A673 (cell line): ENCODE results near the gene AFAP1L1. TPM values are rescaled to one million over a fixed set of nuclear protein-coding genes. Genes with fewer than 3 reads are reported as not detected.

Experiments
- BruUV-seq: library from RNA; stranded (reverse); fragments of 400-500 nt; replicated peaks from 2 replicates; lab custom pipeline; 2021; lab: Mats Ljungman, UMichigan
- CTCF ChIA-PET: fragments of 300-600 bp; sonication (Branson Sonifier 250); formaldehyde crosslinking; loops from one replicate; lab custom pipeline; 2022; ENCODE audit warnings: antibody characterized with exemption; lab: Charles Lee
- POLR2A ChIA-PET: fragments of 300-600 bp; sonication (Branson Sonifier 250); formaldehyde crosslinking; loops from one replicate; lab custom pipeline; 2022; ENCODE audit warnings: antibody characterized with exemption; ENCODE audit not compliant: low non-redundant PET; lab: Charles Lee
- DNase-seq: peaks from one replicate; pipeline ENCODE4 v3.0.0-alpha.2; 2015; ENCODE audit warnings: low spot score
- H3K27ac ChIP-seq: fragments of 200-600 bp; sonication (generic); 2 replicates; pipeline ENCODE4 v1.5.1; 2016; ENCODE audit warnings: mixed run types, low read depth, mild to moderate bottlenecking, mixed read lengths, antibody characterized with exemption, low read length; ENCODE audit not compliant: poor library complexity, severe bottlenecking
- H3K27me3 ChIP-seq: fragments of 200-600 bp; sonication (generic); replicated peaks from 2 replicates; pipeline ENCODE4 v1.6.1; 2017; ENCODE audit warnings: mixed run types, low read depth, mild to moderate bottlenecking, mixed read lengths, antibody characterized with exemption, low read length; ENCODE audit not compliant: insufficient read depth, poor library complexity
- H3K36me3 ChIP-seq: fragments of 200-600 bp; sonication (generic); 2 replicates; pipeline ENCODE4 v1.6.1; 2016; ENCODE audit warnings: mixed run types, mild to moderate bottlenecking, mixed read lengths, antibody characterized with exemption, low read length; ENCODE audit not compliant: insufficient read depth, poor library complexity, severe bottlenecking
- H3K4me1 ChIP-seq: fragments of 200-600 bp; sonication (generic); 2 replicates; pipeline ENCODE4 v1.6.1; 2017; ENCODE audit warnings: mixed run types, mild to moderate bottlenecking, mixed read lengths, antibody characterized with exemption, low read length; ENCODE audit not compliant: insufficient read depth, poor library complexity, severe bottlenecking
- H3K4me3 ChIP-seq: fragments of 200-600 bp; sonication (generic); 2 replicates; pipeline ENCODE4 v1.5.1; 2016; ENCODE audit warnings: low read depth, mixed run types, mild to moderate bottlenecking, mixed read lengths, low read length; ENCODE audit not compliant: poor library complexity, severe bottlenecking
- H3K9me3 ChIP-seq: fragments of 200-600 bp; sonication (generic); 2 replicates; pipeline ENCODE4 v1.6.1; 2016; ENCODE audit warnings: mixed run types, low read depth, mild to moderate bottlenecking, mixed read lengths, antibody characterized with exemption, low read length; ENCODE audit not compliant: poor library complexity, severe bottlenecking
- CTCF ChIP-seq: fragments of 300-800, 200-600 bp; sonication (generic); conservative IDR thresholded peaks from 2 replicates; pipeline ENCODE4 v1.5.1; 2017; ENCODE audit warnings: low read depth, mild to moderate bottlenecking, antibody characterized with exemption, low read length, moderate library complexity, mixed read lengths
- EZH2 ChIP-seq: fragments of 200-600 bp; sonication (generic); IDR thresholded peaks from 2 replicates; pipeline ENCODE4 v1.6.1; 2017; ENCODE audit warnings: borderline replicate concordance, low read depth, mild to moderate bottlenecking, mixed read lengths, antibody characterized with exemption, low read length; ENCODE audit not compliant: poor library complexity, severe bottlenecking
- intact Hi-C: fragments of 100-400 bp; cut with micrococcal nuclease; formaldehyde crosslinking; loops from one replicate; pipeline ENCODE4 v1.10.0; 2022; ENCODE audit not compliant: unreplicated experiment
- total RNA-seq: library from RNA; stranded (reverse); gene quantifications from 2 replicates; pipeline ENCODE4 v1.2.3, GENCODE V29; 2021

AFAP1L1 gene
- total RNA-seq, 1 experiment from 2014 or later: 0.21 TPM

- Histone ChIP-seq H3K4me3 (no peak overlapping the region), H3K27me3 (peaks cover 8% of the 10 kb centered on the region), H3K4me1 (peaks cover 11% of the 10 kb centered on the region), H3K36me3 (no peaks in the 10 kb centered on the region), H3K9me3 (no peaks in the 10 kb centered on the region), H3K27ac (no peak overlapping the region)
- CTCF ChIA-PET: interaction anchor here (0.8 kb wide), 1 partner anchor 11 kb away, joined by 3 read pairs; no protein-coding TSS in a partner anchor
- no TSS peak for BruUV-seq
- intact Hi-C loops: no loop called here
- no peak for DNase-seq
- POLR2A ChIA-PET: no interaction called here
- no peak for TF ChIP-seq EZH2
- no peak for TF ChIP-seq CTCF
Measured at GRCh38 chr5:149279661-149280060, 8.0 kb downstream of the AFAP1L1 start.

GRCh38 chr5:149280124-149280523 lies 8.5 kb downstream of the AFAP1L1 start:
- Histone ChIP-seq H3K27me3 (peaks cover 8% of the 10 kb centered on the region), H3K9me3 (no peaks in the 10 kb centered on the region), H3K36me3 (no peaks in the 10 kb centered on the region), H3K4me3 (no peak overlapping the region), H3K4me1 (peaks cover 16% of the 10 kb centered on the region), H3K27ac (no peak overlapping the region)
- DNase-seq: no peak
- no TSS peak for BruUV-seq
- intact Hi-C loops: no loop called here
- TF ChIP-seq EZH2: no peak
- no peak for TF ChIP-seq CTCF
- CTCF ChIA-PET: no interaction called here
- POLR2A ChIA-PET: no interaction called here

GRCh38 chr5:149280802-149281201 lies 9.1 kb downstream of the AFAP1L1 start:
- DNase-seq: no peak
- Histone ChIP-seq H3K4me1 (peaks cover 17% of the 10 kb centered on the region), H3K4me3 (no peak overlapping the region), H3K27me3 (peaks cover 8% of the 10 kb centered on the region), H3K27ac (no peak overlapping the region), H3K9me3 (no peaks in the 10 kb centered on the region), H3K36me3 (no peaks in the 10 kb centered on the region)
- CTCF ChIA-PET: no interaction called here
- POLR2A ChIA-PET: no interaction called here
- no peak for TF ChIP-seq EZH2
- TF ChIP-seq CTCF: no peak
- no TSS peak for BruUV-seq
- intact Hi-C loops: no loop called here
